HG02938 (cell line): Measurements from ENCODE around the gene SMLR1.

Experiments
- ATAC-seq: cut with Tn5 transposase; IDR thresholded peaks from one replicate; pipeline ENCODE4 v1.9.1; 2021; ENCODE audit warnings: mild to moderate bottlenecking, moderate library complexity; ENCODE audit not compliant: unreplicated experiment

Gene SMLR1

GRCh38 chr6:130824978-130825694, 2.1 kb upstream of the SMLR1 start:
- ATAC-seq: no peak

- no peak for ATAC-seq
Measured at GRCh38 chr6:130825772-130826441, 1.3 kb upstream of the SMLR1 start.

- no peak for ATAC-seq
Measured at GRCh38 chr6:130826442-130827246, 562 bp upstream of the SMLR1 start.

- no peak for ATAC-seq
Measured at GRCh38 chr6:130829333-130829910, 2.2 kb downstream of the SMLR1 start.

- no peak for ATAC-seq
Measured at GRCh38 chr6:130831607-130832006, 4.4 kb downstream of the SMLR1 start.

- no peak for ATAC-seq
Measured at GRCh38 chr6:130833569-130833968, 6.4 kb downstream of the SMLR1 start.

- no peak for ATAC-seq
Measured at GRCh38 chr6:130834482-130835251, 7.5 kb downstream of the SMLR1 start.

- ATAC-seq: no peak
Measured at GRCh38 chr6:130836055-130836640, 8.9 kb downstream of the SMLR1 start.

- no peak for ATAC-seq
Measured at GRCh38 chr6:130837067-130837466, 9.9 kb downstream of the SMLR1 start.

GRCh38 chr6:130838250-130838860, 11.1 kb downstream of the SMLR1 start:
- ATAC-seq: no peak

GRCh38 chr6:130838951-130839350, 11.7 kb downstream of the SMLR1 start:
- no peak for ATAC-seq

- no peak for ATAC-seq
Measured at GRCh38 chr6:130839379-130839778, 12.2 kb downstream of the SMLR1 start.

- no peak for ATAC-seq
Measured at GRCh38 chr6:130840050-130840449, 12.8 kb downstream of the SMLR1 start.

- ATAC-seq: no peak
Measured at GRCh38 chr6:130841128-130841728, 14.0 kb downstream of the SMLR1 start.

GRCh38 chr6:130843575-130844320, 16.5 kb downstream of the SMLR1 start:
- ATAC-seq: peak; percentile 61

- ATAC-seq: no peak
Measured at GRCh38 chr6:130846501-130846900, 19.3 kb downstream of the SMLR1 start.

- no peak for ATAC-seq
Measured at GRCh38 chr6:130847001-130847910, 20.1 kb downstream of the SMLR1 start.

- ATAC-seq: peak; percentile 85
Measured at GRCh38 chr6:130848945-130849344, 21.7 kb downstream of the SMLR1 start.
